Epithelial cell of esophagus (primary cell): ENCODE data around the gene NEDD4L.
"Not testable (repeated sequence)": the region's sequence is repeated elsewhere in the genome, so short reads cannot be mapped to it uniquely, and the experiment has no call there.

Source experiments
- DNase-seq: peaks from one replicate; pipeline ENCODE4 v3.0.0; 2010; ENCODE audit warnings: low read depth
- H3K4me3 ChIP-seq: 2 replicates; pipeline ENCODE4 v1.5.1; 2011; ENCODE audit warnings: mild to moderate bottlenecking, low read length, control low read depth
- TF ChIP-seq, protein P1 (sequence below): IDR thresholded peaks from 2 replicates; pipeline ENCODE4 v1.5.1; 2011; ENCODE audit warnings: low read depth, mild to moderate bottlenecking, low read length, control low read depth, inconsistent platforms; ENCODE audit not compliant: insufficient read depth; ENCODE audit errors: missing control alignments

The NEDD4L gene

DNA sequence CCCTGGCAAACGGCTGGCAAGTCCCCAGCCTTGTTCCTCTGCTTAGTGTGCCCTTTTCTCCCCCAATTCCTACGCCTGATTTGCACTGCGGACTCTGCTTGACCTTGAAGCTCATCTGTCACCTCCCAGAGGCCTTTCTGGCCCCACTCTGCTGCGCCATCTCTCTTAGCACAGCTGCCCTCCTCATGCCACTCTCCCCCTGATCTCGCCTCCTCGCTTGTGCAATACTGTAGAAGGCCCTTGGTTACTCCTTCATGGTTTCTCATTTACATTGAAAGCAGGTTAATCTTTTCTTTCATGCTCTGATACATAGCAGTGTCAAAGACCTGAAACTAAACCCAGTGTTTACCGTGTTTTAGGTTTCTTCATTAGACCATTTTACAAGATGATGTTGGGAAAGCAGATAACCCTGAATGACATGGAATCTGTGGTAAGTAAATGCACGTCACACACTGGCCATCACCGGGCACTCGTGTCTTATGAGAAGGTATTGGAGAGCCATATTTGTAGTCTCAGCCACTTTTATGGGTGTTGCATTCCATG is 326.1 kb downstream of the NEDD4L start:
- TF ChIP-seq, protein P1, sequence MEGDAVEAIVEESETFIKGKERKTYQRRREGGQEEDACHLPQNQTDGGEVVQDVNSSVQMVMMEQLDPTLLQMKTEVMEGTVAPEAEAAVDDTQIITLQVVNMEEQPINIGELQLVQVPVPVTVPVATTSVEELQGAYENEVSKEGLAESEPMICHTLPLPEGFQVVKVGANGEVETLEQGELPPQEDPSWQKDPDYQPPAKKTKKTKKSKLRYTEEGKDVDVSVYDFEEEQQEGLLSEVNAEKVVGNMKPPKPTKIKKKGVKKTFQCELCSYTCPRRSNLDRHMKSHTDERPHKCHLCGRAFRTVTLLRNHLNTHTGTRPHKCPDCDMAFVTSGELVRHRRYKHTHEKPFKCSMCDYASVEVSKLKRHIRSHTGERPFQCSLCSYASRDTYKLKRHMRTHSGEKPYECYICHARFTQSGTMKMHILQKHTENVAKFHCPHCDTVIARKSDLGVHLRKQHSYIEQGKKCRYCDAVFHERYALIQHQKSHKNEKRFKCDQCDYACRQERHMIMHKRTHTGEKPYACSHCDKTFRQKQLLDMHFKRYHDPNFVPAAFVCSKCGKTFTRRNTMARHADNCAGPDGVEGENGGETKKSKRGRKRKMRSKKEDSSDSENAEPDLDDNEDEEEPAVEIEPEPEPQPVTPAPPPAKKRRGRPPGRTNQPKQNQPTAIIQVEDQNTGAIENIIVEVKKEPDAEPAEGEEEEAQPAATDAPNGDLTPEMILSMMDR, result no peak
- no peak for DNase-seq
- H3K4me3 ChIP-seq, result no peak overlapping the region

DNA sequence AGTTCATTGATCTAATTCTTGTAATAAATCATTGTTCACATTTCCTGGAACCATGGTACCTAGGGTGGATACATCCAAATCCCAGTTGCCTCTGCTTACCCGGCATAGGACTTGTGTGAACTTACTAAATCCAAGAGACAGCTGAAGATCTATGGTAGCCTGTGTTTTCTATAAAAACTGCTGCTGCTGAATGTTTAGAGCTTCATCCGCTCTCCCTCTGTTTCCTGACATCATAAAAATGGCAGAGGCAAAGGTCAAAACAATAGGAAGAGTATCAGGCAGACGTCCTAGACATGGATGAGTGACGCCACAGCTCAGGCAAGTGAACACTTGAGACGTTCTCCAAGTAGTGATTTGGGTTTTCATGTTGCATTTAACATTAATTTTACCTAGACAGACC is 326.6 kb downstream of the NEDD4L start:
- TF ChIP-seq, protein P1, result no peak
- no peak for DNase-seq
- no peak overlapping the region for H3K4me3 ChIP-seq

DNA sequence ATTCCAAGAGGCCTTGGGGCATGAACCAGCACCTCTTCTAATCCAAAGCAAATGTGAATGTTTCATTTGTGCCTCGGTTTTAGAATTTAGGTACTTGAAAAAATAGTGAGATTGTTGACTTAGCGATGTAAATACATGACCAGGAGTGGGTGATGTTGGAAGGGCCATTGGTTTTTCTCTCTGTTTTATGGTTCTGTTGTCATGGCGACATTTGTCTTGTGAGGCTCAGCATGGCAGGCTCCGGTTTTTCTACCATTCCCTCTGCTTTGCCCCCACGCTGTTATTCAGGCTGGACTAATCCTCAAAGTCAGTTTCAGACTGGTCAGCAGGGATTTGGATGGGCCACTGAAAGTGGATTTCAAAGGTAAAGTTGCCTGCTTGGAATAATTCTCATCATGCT is 329.5 kb downstream of the NEDD4L start:
- TF ChIP-seq, protein P1, result no peak
- no peak for DNase-seq
- H3K4me3 ChIP-seq, result no peak overlapping the region

DNA sequence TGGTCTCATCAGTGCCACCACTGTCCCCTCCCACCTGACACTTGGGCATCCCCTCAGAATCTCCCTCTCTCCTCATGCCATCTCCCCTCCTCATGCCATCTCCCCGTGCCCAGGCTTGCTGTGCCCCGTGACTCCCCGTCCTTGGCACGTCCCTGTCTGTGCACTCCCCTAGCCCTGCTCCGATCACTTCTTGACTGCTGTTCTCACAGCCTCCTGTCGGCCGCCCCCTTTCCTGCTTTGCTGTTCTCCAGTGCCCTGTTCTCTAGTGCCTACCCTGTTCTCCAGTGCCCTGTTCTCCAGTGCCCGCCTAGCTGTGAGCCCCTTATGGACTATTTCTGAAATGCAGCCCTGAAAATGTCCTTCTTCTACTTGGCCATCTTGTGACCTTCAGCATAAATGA is 331.0 kb downstream of the NEDD4L start:
- H3K4me3 ChIP-seq, result no peak overlapping the region
- DNase-seq, result no peak
- TF ChIP-seq, protein P1, result no peak

DNA sequence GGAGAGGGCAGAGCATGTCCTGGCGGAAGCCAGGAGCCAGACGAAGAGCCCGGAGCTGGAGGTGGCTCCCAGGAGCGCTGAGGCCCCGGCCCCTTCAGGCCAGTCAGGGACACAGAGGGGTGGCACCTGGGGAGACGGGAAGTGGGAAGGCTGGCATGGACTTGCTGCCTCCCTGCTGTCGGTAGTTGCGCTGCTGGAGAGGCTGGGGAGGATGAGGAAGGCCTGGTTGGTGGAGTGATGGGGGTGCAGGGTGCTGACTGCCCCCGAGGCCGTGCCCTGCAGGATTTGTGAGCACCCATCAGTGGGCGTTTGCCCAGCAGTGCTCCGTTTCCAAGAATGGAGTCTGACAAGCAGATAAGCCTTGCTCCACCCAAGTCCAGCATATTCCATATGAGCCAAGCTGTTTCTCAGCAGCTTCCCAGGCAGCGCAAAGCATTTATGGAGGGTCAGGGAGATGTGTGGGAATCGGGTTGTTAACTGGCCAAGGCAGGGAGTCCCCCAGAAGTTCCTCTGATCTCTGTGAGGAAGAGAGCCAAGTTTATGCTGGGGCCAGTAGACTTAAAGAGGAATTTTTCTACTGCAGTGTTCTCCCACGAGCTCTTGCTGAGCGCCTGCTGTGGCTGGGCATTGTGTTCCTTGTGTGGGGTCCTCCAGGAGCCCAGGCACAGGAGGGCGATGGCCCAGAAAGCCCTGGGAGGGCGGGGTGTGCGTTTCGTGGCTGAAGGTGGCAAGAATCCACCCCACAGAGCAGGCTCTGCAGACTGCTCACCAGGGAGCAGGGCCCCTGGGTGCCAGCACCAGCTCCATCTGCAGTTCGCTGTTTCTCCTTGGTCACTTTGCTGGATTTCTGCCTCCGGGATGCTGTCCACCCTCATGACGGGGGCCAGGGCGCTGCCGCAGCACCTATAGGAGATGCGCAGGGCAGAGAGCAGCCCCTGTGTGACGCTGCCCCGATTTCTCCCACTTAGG is 334.7 kb downstream of the NEDD4L start:
- TF ChIP-seq, protein P1, result no peak
- no peak for DNase-seq

DNA sequence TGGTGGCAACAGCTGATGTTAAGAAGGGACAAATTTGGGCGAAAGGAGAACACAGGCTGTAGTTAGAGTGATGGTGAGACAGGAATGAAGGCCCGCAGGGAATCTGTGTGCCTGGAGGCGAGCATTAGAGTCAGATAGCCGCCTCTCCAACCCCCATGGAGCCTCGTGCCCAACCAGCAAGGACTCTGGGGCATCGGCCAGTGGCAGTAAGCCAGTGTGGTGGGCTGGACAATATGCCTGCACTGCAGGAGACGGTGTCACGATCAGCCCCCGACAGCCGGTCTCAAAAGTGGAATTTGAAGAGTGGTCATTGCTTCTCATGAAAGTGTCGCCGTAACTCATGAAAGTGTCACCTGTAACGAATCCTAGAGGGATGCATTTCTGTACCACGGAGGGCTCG is 335.4 kb downstream of the NEDD4L start:
- DNase-seq, result no peak
- H3K4me3 ChIP-seq, result no peak overlapping the region
- TF ChIP-seq, protein P1, result no peak

More for the DNA sequence above, 334.7 kb downstream of the NEDD4L start:
- H3K4me3 ChIP-seq, result no peak overlapping the region

DNA sequence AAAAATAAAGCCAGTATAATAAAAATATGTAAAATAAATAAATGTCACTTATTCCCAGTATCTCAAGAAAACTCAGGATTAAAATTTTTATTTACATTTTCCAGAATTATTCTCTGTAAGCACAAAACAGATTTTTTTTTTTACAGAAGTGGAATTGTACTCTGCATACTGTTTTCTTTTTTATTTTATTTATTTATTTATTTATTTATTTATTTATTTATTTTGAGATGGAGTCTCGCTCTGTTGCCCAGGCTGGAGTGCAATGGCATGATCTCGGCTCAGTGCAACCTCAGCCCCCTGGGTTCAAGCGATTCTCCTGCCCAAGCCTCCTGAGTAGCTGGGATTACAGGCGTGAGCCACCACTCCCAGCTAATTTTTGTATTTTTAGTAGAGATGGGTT is 336.1 kb downstream of the NEDD4L start:
- not testable (repeated sequence) for H3K4me3 ChIP-seq, DNase-seq
